Thoracic aorta (tissue), 2 donors: Measurements from ENCODE around the gene INSRR. TPM values are rescaled to one million over a fixed set of nuclear protein-coding genes. Genes with fewer than 3 reads are reported as not detected.

Experiments
- ATAC-seq: fragments of 150-250 bp; one replicate; pipeline ENCODE4 v1.8.0; 2017; ENCODE audit warnings: low read depth; ENCODE audit not compliant: insufficient number of reproducible peaks, low FRiP score
- DNase-seq: peaks from one replicate; pipeline ENCODE4 v3.0.0-alpha.2; 2020; ENCODE audit warnings: low spot score
- H3K27ac ChIP-seq, 2 donors: fragments of 200-600 bp; sonication (generic); 1 replicate in 1 of 2; 2 replicates in 1 of 2; pipeline ENCODE4 v1.5.1; 2016; ENCODE audit warnings: mild to moderate bottlenecking in 2 of 2, moderate library complexity in 2 of 2
- H3K27me3 ChIP-seq: fragments of 200-600 bp; sonication (generic); replicated peaks from 2 replicates; pipeline ENCODE4 v1.6.0; 2016; ENCODE audit warnings: mild to moderate bottlenecking; ENCODE audit not compliant: insufficient read depth
- H3K36me3 ChIP-seq: fragments of 200-600 bp; sonication (generic); one replicate; pipeline ENCODE4 v1.5.1; 2016
- H3K4me1 ChIP-seq, 2 donors: fragments of 200-600 bp; sonication (generic); 1 replicate in 1 of 2; 2 replicates in 1 of 2; pipeline versions ENCODE4 v1.5.1 to v1.6.0; 2016; ENCODE audit warnings: low read depth in 2 of 2, mild to moderate bottlenecking in 1 of 2; ENCODE audit not compliant: control insufficient read depth in 1 of 2
- H3K4me3 ChIP-seq: fragments of 200-600 bp; sonication (generic); 2 replicates; pipeline ENCODE4 v1.5.1; 2016; ENCODE audit warnings: mild to moderate bottlenecking
- H3K9me3 ChIP-seq: fragments of 200-600 bp; sonication (generic); 2 replicates; pipeline ENCODE4 v1.5.1; 2016
- total RNA-seq, 2 donors: library from RNA; depleted of rRNA; stranded (reverse); fragments of >200 nt; gene quantifications; one replicate each; pipeline versions ENCODE4 v1.1.0 to v1.2.3, GENCODE V29; 2016
- TF ChIP-seq, protein P1 (sequence below): fragments of 200-600 bp; sonication (generic); IDR thresholded peaks from one replicate; pipeline ENCODE4 v1.5.1; 2019; ENCODE audit warnings: antibody characterized with exemption

INSRR gene
- total RNA-seq, 2 donors from 2014 or later, result not detected

DNA sequence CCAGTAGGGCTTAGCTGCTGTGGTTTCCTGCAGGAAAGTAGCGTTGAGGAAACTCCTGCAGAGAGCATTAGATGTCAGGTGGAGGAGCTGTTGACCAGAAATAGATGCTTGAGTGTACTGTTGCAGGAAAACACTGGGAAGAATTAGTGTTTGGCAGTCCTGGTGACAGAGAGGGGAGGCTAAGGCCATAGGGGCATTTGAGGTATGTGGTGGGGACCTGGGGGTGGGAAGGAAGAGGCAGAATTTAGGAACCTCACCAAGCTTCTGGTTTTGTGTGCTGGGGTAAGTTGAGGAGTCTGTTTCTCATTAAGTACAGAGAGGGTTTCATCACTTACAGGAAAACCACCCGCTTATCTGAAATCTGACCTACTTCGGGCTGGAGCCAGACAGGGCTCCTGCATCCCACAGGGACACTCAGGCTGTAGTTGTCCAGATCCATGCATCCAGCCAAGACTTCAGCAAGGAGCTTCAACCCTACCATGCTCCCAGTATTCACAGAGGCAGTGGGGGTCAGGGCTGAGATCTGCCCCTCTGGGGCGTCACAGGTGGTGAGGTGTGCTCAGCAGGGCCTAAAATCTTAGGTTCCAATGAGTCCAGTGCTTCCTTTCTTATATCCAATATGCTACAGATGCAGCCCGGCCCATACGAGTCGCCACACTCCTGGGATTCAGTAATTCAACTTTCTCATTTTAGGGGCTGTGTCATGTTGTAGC lies 57.4 kb downstream of the INSRR start:
- Histone ChIP-seq H3K9me3 (no peaks in the 10 kb centered on the region), H3K4me3 (no peak overlapping the region), H3K36me3 (peaks cover 23% of the 10 kb centered on the region), H3K4me1 (no peaks in the 10 kb centered on the region), H3K27ac (no peak overlapping the region), H3K27me3 (no peaks in the 10 kb centered on the region)
- TF ChIP-seq, protein P1, sequence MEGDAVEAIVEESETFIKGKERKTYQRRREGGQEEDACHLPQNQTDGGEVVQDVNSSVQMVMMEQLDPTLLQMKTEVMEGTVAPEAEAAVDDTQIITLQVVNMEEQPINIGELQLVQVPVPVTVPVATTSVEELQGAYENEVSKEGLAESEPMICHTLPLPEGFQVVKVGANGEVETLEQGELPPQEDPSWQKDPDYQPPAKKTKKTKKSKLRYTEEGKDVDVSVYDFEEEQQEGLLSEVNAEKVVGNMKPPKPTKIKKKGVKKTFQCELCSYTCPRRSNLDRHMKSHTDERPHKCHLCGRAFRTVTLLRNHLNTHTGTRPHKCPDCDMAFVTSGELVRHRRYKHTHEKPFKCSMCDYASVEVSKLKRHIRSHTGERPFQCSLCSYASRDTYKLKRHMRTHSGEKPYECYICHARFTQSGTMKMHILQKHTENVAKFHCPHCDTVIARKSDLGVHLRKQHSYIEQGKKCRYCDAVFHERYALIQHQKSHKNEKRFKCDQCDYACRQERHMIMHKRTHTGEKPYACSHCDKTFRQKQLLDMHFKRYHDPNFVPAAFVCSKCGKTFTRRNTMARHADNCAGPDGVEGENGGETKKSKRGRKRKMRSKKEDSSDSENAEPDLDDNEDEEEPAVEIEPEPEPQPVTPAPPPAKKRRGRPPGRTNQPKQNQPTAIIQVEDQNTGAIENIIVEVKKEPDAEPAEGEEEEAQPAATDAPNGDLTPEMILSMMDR, result no peak
- DNase-seq (no peak), ATAC-seq (no peak)

DNA sequence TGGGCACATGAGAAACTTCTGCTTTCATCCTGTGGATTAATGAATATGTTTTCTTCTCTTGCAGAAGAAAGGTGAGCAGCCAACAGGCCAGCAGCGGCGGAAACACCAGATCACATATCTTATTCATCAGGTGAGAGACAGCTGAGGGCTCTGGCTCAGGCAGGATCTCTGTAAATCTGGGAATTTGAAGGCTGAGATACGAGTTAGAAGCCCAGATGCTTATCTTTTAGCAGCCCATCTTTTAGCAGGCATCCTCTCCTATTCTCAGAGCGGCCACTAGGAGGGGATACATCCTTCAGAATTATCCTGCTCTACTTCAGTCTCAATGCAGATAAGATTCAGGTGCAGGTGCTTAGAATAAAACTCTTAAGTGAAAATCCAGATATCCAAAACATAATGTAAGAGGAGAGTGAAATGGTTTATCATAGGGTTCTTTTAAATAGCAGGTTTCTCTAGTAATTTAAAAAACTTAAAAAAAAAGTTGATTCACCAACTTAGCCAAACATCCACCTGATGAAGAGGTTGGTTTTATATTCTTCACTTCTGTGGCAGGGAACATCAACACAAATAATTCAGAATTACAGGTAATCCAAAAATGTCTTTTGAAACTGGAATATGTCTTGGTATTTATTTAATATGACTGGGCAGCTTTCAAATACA lies 61.6 kb downstream of the INSRR start:
- ATAC-seq (no peak), DNase-seq (no peak)

DNA sequence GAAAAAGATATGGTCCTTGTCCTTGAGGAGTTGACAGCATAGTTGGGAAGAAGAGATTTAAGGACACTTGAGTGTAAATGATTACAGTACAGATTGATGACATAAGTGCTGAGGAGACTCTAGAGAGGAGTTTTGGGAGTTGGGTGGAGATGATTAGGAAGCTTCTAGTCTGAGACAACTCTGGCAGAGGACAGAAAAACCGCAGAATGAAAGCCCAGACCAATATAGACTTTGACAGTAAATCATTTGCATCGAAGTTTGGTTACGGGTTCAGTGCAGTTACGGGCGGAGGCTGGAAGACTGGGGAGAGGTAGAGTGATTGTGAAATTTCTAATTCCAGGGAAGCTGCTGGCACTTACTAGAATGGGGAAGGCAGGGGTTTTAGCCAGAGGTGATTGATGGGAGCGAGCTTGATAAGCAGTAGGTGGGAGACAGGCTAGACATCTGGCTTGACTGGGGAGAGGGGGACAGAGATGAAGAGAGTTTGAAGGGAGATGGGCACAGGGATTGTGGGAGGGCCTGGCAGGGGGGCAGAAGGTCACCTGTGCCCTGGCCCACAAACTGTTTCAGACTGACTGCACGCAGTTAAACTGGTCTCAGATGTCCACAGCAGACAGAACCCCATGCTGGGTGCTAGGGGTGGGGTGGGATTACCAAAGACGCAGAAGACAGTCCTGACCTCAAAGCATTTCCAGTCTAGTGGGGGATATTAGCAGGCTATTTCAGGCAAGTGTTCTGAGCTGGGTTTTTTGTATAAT lies 62.4 kb downstream of the INSRR start:
- H3K4me1 ChIP-seq, result no peaks in the 10 kb centered on the region
- TF ChIP-seq, protein P1, result no peak
- no peak for ATAC-seq
- H3K4me3 ChIP-seq, result no peak overlapping the region
- no peaks in the 10 kb centered on the region for H3K9me3 ChIP-seq
- H3K27me3 ChIP-seq, result no peaks in the 10 kb centered on the region
- no peak for DNase-seq
- H3K36me3 ChIP-seq, result peaks cover 64% of the 10 kb centered on the region
- H3K27ac ChIP-seq, result no peak overlapping the region

More for the DNA sequence above, 61.6 kb downstream of the INSRR start:
- Histone ChIP-seq H3K4me3 (no peak overlapping the region), H3K4me1 (no peaks in the 10 kb centered on the region), H3K27me3 (no peaks in the 10 kb centered on the region), H3K9me3 (no peaks in the 10 kb centered on the region), H3K36me3 (peaks cover 57% of the 10 kb centered on the region), H3K27ac (no peak overlapping the region)
- TF ChIP-seq, protein P1, result peak; percentile 60

DNA sequence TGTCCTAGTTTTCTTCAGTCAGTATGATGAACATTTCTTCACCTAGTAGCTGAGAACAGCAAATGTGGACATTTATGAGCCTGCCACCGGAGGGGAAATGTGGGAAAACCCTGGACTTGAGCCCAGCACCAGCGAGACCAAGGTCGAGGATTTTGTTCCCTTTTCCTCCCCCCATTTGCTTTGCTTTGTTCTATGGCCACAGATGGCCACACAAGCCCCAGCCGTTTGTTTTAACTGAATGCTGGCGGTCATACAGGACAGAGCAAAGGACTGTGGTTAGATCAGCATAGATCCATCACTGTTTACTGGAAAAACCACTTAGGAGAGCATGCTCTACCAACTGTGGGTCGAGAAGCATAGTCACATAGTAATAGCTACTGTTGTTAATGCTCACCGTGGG lies 63.1 kb downstream of the INSRR start:
- Histone ChIP-seq H3K4me1 (no peaks in the 10 kb centered on the region), H3K9me3 (no peaks in the 10 kb centered on the region), H3K4me3 (no peak overlapping the region), H3K36me3 (peaks cover 71% of the 10 kb centered on the region), H3K27me3 (no peaks in the 10 kb centered on the region), H3K27ac (no peak overlapping the region)
- TF ChIP-seq, protein P1, result no peak
- DNase-seq (no peak), ATAC-seq (no peak)

DNA sequence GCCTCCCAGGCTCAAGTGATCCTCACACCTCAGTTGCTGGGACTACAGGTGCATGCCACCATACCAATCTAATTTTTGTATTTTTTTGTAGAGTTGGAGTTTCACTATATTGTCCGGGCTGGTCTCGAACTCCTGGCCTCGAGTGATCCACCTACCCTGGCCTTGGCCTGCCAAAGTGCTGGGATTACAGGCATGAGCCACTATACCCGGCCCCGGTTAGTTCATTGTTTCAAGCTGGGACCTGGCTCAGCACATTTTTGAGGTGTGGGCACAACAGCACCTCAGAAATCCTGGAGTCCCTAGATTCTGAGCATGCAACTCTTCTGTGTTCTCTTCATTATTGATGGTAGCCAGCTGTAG lies 63.6 kb downstream of the INSRR start:
- H3K27ac ChIP-seq, result no peak overlapping the region

More for the DNA sequence above, 63.6 kb downstream of the INSRR start:
- ATAC-seq (no peak), DNase-seq (no peak)
- Histone ChIP-seq H3K36me3 (peaks cover 71% of the 10 kb centered on the region), H3K4me3 (no peak overlapping the region), H3K9me3 (no peaks in the 10 kb centered on the region), H3K4me1 (no peaks in the 10 kb centered on the region), H3K27me3 (no peaks in the 10 kb centered on the region)
- TF ChIP-seq, protein P1, result no peak
